SH-SY5Y (cell line): ENCODE data around the gene TMEM132C.

ENCODE experiments used
- GATA2 ChIP-seq: IDR thresholded peaks from 2 replicates; pipeline ENCODE4 v1.6.1; 2011; ENCODE audit warnings: mild to moderate bottlenecking, low read depth, low read length
- GATA3 ChIP-seq: IDR thresholded peaks from 2 replicates; pipeline ENCODE4 v1.6.1; 2011; ENCODE audit warnings: low read depth, mild to moderate bottlenecking, low read length, moderate library complexity

Gene TMEM132C

DNA sequence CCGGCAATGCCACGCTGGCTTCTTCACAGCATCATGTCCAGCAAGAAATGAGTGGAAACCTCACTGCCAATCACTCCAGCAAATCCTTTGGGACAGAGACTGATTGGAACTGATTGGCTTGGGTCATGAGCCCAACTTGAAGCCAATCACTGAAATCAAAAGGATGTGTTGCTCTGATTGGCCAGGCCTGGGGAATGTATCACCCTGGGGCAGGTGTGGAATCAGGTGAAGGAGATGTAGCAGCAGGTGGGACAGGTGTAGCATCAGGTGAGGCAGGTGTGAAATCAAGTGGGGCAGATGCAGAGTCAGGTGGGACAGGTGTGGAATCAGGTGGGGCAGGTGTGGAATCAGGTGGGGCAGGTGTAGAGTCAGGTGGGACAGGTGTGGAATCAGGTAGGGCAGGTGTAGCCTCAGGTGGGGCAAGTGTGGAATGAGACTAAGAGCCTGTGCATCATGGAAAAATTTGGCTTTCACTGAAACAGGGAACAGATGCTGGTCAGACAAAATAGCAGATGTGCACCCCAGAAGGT, 350.4 kb downstream of the TMEM132C start:
- no peak for TF ChIP-seq GATA3

DNA sequence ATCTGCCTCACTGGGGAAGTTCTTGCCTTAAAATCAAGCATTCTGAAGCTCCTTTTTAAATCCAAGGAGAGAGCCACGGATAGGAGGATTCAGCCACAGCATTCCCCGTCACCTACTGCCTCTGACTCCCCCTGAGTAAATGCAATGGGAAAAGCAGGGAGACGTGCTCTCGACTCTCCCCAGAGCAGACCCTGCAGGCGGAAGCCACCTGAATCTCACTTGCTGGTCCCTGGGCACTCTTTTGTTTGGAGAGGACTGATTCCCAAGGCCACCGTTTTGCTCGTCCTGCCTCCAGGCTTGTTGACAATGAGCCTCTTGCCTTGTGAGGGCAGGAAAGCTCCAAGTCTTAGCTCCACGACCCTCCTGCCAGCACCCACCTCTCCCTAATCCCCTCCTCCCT, 352.3 kb downstream of the TMEM132C start:
- TF ChIP-seq GATA2 (no peak), GATA3 (no peak)

DNA sequence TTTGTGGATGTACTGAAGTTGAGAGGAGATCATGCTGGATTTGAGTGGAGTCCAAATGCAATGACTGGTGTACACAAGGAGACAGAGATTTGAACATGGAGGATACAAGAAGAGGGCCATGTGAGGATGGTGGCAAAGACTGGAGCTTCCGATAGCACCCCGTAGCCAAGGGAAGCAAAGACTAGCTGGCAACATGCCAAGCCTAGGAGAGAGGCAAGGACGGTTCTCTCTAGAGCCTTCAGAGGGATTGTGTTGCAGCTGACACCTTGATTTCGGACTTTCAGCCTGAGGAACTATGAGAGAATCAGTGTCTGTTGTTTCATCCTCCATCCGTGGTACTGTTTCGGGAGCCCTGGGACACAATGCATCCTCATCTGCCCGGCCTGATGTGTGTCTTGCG, 354.3 kb downstream of the TMEM132C start:
- TF ChIP-seq GATA2, result no peak
- TF ChIP-seq GATA3, result no peak

DNA sequence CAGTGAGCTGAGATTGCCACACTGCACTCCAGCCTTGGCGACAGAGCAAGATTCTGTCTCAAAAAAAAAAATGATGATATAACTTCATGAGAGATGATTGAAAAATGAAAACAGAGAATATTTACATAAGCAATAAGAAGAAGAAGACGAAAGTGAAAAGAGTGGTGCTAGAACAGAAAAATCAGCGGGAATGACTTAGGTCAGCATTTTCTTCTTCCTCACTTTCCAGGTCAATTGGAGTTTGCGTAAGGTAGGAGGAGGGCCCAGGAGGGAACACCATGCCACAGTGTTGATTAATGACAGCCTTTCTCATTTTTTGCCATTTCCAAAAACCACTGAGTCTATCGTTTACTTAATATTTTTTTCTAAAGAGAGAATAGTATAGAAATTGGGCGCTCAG, 356.8 kb downstream of the TMEM132C start:
- TF ChIP-seq GATA3 (no peak), GATA2 (no peak)

DNA sequence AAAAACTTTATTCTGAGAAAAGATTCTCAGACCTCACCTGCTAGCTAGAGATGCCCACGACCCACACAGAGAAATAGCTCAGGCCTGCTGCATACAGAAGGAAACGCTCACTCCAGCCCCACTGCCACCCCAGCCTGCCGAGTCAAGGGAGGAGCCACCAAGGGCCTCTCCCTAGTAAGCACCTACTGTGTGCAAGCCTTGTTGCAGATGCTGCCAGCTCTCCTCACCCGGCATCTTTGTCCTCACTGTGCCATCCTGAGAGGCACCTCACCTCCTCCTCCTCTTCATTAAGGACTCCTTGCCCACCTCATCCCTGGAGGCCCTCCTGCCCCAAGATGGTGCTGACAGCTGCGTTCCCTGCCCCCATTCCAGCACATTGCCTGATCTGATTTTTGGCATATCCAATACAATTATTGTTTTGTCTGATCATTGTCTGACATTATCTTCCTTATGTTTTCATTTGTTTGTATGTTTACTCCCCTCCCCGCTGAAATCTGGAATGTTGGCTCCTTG, 359.9 kb downstream of the TMEM132C start:
- no peak for TF ChIP-seq GATA2
- no peak for TF ChIP-seq GATA3

DNA sequence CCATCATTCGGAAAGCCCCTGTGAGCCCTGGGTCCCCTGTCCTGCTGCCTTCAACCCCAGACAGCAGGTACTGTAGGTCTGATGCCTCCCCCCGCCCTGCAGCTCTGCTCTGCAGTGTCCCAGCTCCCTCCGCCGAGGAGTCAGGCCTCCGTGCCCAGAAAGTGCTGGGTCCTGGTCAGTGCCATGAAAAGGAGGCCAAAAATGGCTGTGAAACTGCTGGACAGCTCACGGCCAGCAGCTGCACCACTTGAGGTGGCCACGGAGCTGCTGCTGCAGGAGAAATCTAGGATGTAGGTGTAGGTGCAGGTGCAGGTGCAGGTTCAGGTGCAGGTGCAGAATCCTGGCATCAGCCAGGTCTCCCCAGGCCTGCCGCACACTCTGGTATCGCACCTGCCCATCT, 360.7 kb downstream of the TMEM132C start:
- no peak for TF ChIP-seq GATA3
- TF ChIP-seq GATA2, result no peak

DNA sequence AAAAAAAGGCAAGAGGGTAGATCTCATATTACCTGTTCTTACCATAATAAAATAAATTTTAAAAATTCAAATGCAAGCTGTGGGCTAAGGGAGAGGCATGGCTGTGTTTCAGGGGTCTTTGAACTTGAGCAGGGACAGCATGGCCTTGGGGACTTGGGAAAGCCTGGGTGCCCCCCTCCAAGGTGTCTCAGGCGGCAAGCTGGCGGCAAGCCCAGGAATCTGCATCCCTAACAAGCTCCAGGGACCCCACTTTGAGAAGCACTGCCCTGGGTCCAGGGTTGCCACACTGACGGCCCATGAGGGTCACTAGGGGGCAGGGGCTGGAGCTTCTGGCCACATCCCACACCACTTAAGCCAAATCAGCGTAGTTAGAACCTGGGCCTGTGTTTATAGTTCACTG, 363.0 kb downstream of the TMEM132C start:
- TF ChIP-seq GATA3 (no peak), GATA2 (no peak)

DNA sequence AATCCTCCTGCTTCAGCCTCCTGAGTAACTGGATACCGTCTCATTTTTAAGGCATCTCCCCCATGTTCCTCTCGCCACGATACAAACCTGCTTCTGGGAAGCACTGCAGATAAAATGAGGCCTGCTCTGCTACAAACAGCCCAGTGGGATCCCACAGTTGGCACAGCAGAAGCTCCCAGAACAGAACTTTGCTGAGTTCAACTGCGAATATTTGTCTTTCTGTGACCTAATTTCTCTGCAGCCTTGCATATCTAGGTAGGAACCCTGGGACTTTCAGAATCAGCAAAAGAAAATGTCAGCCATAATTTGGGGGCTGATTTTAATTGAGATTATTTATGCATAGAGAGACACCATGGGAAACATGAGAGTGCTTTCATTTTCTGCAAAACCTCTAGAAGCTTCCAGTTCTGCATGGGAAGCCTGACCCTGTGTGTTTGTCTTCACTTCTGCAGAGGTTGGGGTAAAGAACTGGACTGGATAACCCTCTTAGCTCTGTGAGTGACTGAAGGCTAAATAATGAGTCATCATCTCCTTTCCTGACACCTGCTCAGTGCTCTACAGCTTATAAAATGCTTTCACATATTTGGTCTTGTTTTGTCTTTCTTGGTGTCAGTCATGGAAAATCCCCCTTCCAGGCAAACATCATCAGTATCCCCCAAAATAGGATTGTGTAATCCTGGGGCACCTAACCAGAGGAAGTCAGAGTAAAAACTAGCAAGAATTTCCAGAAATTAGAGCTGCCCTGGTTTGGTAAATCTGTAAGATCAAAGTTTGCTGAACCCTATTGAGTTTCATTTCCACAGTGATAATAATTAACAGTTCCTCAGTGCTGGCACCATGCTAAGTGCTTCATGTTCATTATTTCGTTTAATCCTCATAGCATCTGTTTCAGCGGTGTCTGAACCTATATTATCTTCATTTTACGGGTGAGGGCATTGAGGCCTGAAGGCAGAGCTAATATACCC, 371.0 kb downstream of the TMEM132C start:
- no peak for TF ChIP-seq GATA2
- no peak for TF ChIP-seq GATA3

DNA sequence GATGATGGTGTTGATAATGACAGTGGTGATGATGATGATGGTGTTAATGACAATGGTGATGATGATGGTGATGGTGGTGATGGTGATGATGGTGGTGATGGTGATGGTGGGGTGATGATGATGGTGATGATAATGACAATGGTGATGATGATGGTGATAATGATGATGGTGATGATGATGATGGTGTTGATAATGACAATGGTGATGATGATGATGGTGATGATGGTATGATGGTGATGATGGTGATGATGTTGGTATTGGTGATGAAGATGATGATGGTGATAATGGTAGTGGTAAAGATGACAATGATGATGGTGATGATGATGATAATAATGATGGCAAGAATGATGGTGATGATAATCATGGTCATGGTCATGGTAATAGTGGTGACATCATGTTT, 372.1 kb downstream of the TMEM132C start:
- TF ChIP-seq GATA3 (no peak), GATA2 (no peak)

DNA sequence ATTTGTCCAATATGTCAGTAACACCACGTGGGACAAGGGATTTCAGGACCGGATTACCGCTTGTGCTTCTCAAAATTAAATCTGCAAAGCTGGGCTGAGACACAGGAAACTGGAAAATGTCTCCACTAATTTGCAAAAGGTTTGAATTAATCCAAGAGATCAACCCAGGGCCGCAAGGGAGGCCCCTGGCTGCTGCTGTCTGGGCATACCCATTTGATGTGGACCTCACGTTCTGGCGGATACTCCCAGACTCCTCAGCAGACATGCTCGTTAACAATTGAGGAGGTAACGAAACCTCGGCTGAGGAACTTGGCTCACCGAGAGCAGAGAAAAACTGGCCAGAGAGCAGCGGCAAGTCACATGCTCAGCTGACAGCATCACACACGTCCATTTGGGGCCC, 376.2 kb downstream of the TMEM132C start:
- TF ChIP-seq GATA2 (no peak), GATA3 (no peak)

DNA sequence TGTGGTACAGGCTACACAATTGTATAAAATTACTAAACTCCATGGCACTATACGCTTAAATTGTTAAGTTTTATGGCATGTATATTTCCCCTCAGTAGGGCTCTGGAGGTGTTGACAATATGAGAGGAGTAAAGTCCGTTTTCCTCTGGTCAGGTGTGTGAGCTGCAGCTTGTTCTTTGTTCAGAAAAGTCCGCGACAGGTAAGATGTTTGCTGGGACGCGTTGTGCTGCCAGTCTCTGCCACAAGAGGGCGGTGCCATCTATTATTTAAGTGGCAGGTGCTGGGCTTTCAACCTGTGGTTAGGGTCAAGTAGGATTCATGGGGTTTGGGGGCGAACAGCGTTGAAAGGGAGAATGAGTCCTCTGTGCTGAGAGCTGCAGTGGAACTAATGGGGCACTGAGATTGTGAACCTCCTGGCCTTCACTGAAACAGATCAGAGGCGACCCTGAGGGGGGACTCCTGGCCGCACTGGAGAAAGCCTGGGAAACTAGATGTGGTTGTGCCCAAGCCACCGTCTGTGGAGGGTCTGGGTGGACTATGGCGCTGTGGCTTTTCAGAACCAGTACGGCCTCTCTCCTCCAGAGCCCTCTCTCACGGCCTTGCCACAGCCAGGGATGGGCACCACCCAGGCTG, 377.8 kb downstream of the TMEM132C start:
- TF ChIP-seq GATA2, result no peak
- TF ChIP-seq GATA3, result no peak

DNA sequence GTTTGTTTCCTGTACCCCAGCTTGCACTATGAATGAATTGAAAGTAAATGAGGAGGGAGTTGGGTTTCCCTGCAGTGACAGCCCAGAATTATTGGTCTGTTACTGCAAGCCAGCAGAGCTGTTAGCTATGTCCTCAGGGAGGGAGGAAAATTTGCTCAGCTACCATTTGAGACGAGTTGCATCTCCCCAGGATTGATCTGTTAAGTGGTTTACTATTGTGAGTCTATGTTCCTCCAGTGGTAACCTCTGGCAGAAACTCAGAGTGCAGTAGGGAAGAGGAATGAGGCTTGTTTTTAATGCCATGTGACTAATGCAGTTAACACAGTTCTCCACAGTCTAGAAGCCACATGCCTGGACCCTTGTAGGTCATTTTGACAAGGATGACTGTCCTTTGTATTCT, 382.9 kb downstream of the TMEM132C start:
- no peak for TF ChIP-seq GATA3
- no peak for TF ChIP-seq GATA2

DNA sequence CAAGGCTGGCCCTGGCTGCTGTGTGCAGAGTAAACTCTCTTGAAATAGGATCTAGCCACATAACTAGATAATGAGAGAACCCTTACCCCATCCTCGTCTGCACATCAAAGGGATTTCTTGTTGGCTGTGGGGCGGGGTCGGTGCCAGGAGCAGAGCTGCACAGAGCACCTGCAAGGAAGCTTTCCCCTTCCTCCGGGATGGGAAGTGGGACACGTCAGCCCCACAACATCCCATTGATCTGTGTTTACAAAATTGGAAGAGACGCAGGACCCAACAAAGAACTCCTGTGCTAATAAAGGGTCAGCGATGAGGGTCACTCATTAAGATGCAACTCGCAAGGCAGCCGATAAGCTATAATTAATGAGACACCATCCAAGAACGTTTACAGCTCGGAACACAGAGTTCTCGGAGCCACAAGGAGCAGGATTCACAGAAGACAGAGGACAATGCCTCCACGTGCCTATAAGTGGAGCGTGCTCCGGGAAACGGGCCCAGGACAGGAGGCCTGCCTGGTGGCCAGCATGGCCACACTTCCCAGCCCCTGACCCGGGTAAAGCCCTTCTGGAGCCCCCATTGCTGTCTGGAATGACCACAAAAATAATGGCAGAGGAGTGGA, 385.3 kb downstream of the TMEM132C start:
- no peak for TF ChIP-seq GATA2
- no peak for TF ChIP-seq GATA3

DNA sequence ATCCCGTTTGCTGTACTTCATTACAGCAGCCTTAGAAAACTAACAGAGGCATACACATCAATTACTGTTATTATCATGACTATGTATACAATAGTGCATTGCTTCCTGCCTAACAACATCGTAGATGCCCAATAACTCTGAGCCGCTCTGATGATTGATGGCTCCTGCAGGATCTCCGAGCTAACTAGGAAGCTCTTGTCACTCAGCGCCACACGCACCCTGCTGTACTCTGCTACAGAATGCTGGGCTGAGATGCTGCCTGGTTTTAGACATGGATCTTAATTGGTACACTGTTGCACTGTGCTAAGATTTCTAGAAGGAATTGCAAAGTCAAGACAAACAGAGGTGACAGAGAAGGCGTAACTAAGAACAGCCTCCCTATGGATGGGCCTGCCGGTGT, 387.5 kb downstream of the TMEM132C start:
- TF ChIP-seq GATA2, result no peak
- TF ChIP-seq GATA3, result no peak

DNA sequence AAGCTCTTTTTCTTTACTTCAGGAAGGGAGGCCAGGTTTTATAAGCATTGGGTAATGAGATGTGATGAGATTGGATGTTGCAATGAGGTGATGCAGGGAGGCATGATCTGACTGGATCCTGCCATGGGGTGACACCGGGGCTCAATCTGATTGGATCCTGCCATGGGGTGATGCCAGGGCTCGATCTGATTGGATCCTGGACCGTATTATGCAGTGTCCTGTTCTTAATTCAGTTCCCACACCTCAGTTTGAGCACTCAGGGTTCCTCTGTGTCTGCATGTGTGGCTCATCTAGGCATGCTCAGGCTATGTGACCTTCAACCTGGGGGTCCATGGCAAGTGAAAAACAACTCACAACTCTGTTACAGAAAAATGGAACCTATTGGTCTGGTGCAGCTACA, 390.4 kb downstream of the TMEM132C start:
- no peak for TF ChIP-seq GATA2
- TF ChIP-seq GATA3, result no peak

DNA sequence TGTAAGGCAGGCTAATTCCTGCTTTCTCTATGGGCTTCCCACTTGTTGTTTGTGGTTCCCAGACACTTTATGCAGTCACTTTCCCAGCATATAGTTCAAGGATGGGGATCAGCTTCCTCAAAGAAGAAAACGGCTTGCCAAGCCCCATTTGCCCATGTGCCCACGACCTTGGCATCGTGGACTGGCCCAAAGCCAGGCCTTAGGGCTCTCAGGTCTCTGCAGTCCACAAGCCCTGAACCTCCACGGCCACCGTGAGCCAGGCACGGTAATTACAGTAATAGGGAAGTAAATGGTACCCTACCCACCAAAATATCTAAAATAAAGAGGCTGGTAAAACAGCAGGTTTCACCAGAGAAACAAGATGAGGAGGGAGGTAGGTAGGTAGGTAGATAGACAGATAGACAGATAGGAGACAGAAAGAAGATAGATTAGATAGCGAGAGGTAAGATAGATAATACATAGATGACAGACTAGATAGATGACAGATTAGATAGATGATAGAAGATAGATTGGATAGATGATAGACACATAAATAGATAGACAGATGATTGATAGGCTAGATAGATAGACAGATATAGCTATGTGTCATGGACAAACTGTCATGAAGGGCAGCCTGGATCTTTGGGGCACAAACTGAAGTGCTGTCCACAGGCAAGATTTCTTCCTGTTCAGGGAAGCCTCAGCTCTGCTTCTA, 393.7 kb downstream of the TMEM132C start:
- TF ChIP-seq GATA2 (no peak), GATA3 (no peak)
